MM.1S (cell line): ENCODE results near the gene OR6K6.

Experiments
- DNase-seq: peaks from one replicate; pipeline ENCODE4 v3.0.0-alpha.2; 2015
- H2AFZ ChIP-seq: fragments of 300-600 bp; sonication (generic); 2 replicates; pipeline ENCODE4 v1.6.0; 2016; ENCODE audit warnings: antibody characterized with exemption, low read length
- H3F3A ChIP-seq: fragments of 300-600 bp; sonication (generic); 2 replicates; pipeline ENCODE4 v1.6.1; 2016; ENCODE audit warnings: mild to moderate bottlenecking, antibody characterized with exemption, low read length, moderate library complexity, mixed read lengths; ENCODE audit not compliant: insufficient read depth
- H3K27ac ChIP-seq: fragments of 300-600 bp; sonication (generic); 2 replicates; pipeline ENCODE4 v1.5.1; 2016; ENCODE audit warnings: mild to moderate bottlenecking, low read length
- H3K27me3 ChIP-seq: fragments of 300-600 bp; sonication (generic); replicated peaks from 2 replicates; pipeline ENCODE4 v1.6.0; 2016; ENCODE audit warnings: low read length; ENCODE audit not compliant: insufficient read depth
- H3K36me3 ChIP-seq: fragments of 300-600 bp; sonication (generic); replicated peaks from 2 replicates; pipeline ENCODE4 v1.6.1; 2016; ENCODE audit warnings: mild to moderate bottlenecking, low read length, mixed read lengths; ENCODE audit not compliant: insufficient read depth
- H3K4me1 ChIP-seq: fragments of 300-600 bp; sonication (generic); 2 replicates; pipeline ENCODE4 v1.6.1; 2016; ENCODE audit warnings: low read length, mixed read lengths
- H3K4me2 ChIP-seq: fragments of 300-600 bp; sonication (generic); 2 replicates; pipeline ENCODE4 v1.6.0; 2016; ENCODE audit warnings: low read depth, low read length
- H3K4me3 ChIP-seq: fragments of 300-600 bp; sonication (generic); 2 replicates; pipeline ENCODE4 v1.5.1; 2016; ENCODE audit warnings: low read length, mixed read lengths
- H3K79me2 ChIP-seq: fragments of 300-600 bp; sonication (generic); 2 replicates; pipeline ENCODE4 v1.6.1; 2016; ENCODE audit warnings: mixed run types, low read length, mixed read lengths
- H3K9ac ChIP-seq: fragments of 300-600 bp; sonication (generic); 2 replicates; pipeline ENCODE4 v1.6.1; 2016; ENCODE audit warnings: low read length, mixed read lengths
- H3K9me2 ChIP-seq: fragments of 300-600 bp; sonication (generic); replicated peaks from 2 replicates; pipeline ENCODE4 v1.6.1; 2016; ENCODE audit warnings: mild to moderate bottlenecking, low read length, mixed read lengths; ENCODE audit not compliant: insufficient read depth
- H3K9me3 ChIP-seq: fragments of 300-600 bp; sonication (generic); replicated peaks from 2 replicates; pipeline ENCODE4 v1.6.1; 2016; ENCODE audit warnings: mild to moderate bottlenecking, low read length, mixed read lengths; ENCODE audit not compliant: insufficient read depth
- H4K20me1 ChIP-seq: fragments of 300-600 bp; sonication (generic); 2 replicates; pipeline ENCODE4 v1.6.1; 2016; ENCODE audit warnings: mild to moderate bottlenecking, low read length, moderate library complexity, mixed read lengths; ENCODE audit not compliant: insufficient read depth
- CTCF ChIP-seq: fragments of 300-600 bp; sonication (generic); IDR thresholded peaks from 2 replicates; pipeline ENCODE4 v1.5.1; 2016; ENCODE audit warnings: antibody characterized with exemption, low read length, mixed read lengths
- EZH2 ChIP-seq: fragments of 300-600 bp; sonication (generic); optimal IDR thresholded peaks from 2 replicates; pipeline ENCODE3; 2017; ENCODE audit warnings: low read depth, mild to moderate bottlenecking, antibody characterized with exemption, low read length, mixed read lengths
- EZH2phosphoT487 ChIP-seq: fragments of 300-600 bp; sonication (generic); IDR thresholded peaks from 2 replicates; pipeline ENCODE4 v1.6.1; 2018; ENCODE audit warnings: antibody characterized with exemption, low read length

OR6K6 gene

GRCh38 chr1:158752155-158752712, 2.3 kb upstream of the OR6K6 start:
- no peak for DNase-seq
- Histone ChIP-seq H3K36me3 (no peaks in the 10 kb centered on the region), H3F3A (no peaks in the 10 kb centered on the region), H3K4me3 (no peak overlapping the region), H3K27me3 (no peaks in the 10 kb centered on the region), H3K27ac (no peak overlapping the region), H3K4me2 (no peak overlapping the region), H3K79me2 (no peaks in the 10 kb centered on the region), H3K4me1 (no peaks in the 10 kb centered on the region), H2AFZ (no peak overlapping the region), H3K9me2 (no peaks in the 10 kb centered on the region), H4K20me1 (no peaks in the 10 kb centered on the region), H3K9ac (no peak overlapping the region), H3K9me3 (no peaks in the 10 kb centered on the region)
- no peak for TF ChIP-seq CTCF
- TF ChIP-seq EZH2phosphoT487, result no peak
- TF ChIP-seq EZH2, result no peak

- TF ChIP-seq CTCF, result no peak
- no peak for TF ChIP-seq EZH2phosphoT487
- TF ChIP-seq EZH2, result no peak
- Histone ChIP-seq H3K27ac (no peak within 1 kb of the TSS), H2AFZ (no peak within 1 kb of the TSS), H3K4me2 (no peak within 1 kb of the TSS), H3F3A (no peaks in the 10 kb centered on the region), H3K4me3 (no peak within 1 kb of the TSS), H3K27me3 (no peaks in the 10 kb centered on the region), H3K9ac (no peak within 1 kb of the TSS), H3K9me3 (no peaks in the 10 kb centered on the region), H4K20me1 (no peaks in the 10 kb centered on the region), H3K4me1 (no peaks in the 10 kb centered on the region), H3K36me3 (no peaks in the 10 kb centered on the region), H3K9me2 (no peaks in the 10 kb centered on the region), H3K79me2 (no peaks in the 10 kb centered on the region)
- DNase-seq, result no peak
Observed at GRCh38 chr1:158771950-158772866, 17.7 kb downstream of the OR6K6 start, which contains the start of gene OR6N1. Gene OR6N1, minus strand, starts transcription at chr1:158772195. Its CDS starts 5,513 bp downstream, at chr1:158766682.

DNA sequence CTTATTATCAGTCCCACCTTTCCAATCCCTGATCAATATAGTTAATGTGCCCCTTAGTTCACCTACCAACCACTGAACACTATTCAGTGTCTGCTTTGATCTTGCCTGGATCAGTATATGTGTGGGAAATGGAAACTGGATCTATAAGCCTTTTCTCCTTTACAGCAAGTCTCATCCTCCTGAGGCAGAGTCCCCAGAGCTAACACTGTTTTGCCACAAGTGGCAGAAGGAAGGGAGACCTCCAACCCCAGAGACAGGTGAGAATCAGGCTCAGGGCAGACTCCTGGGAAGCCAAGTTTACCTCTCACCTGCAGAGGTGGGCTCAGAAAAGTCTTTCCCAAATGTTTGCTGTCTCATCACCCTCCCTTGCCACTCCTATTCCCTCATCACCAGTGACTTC, 26.6 kb downstream of the OR6K6 start, which contains the start of gene OR6N2:
Gene OR6N2, minus strand, starts transcription at position 101 of the 400 bp plus-strand sequence. CDS start 3,569 bp downstream, outside the sequence.
- Histone ChIP-seq H3K27me3 (no peaks in the 10 kb centered on the region), H3K4me1 (no peaks in the 10 kb centered on the region), H3K9me3 (no peaks in the 10 kb centered on the region), H4K20me1 (no peaks in the 10 kb centered on the region), H3F3A (no peaks in the 10 kb centered on the region), H3K9me2 (no peaks in the 10 kb centered on the region), H3K27ac (no peak within 1 kb of the TSS), H3K36me3 (no peaks in the 10 kb centered on the region), H3K4me2 (no peak within 1 kb of the TSS), H3K79me2 (no peaks in the 10 kb centered on the region), H3K9ac (no peak within 1 kb of the TSS), H2AFZ (no peak within 1 kb of the TSS), H3K4me3 (no peak within 1 kb of the TSS)
- no peak for DNase-seq
- TF ChIP-seq CTCF, result no peak
- no peak for TF ChIP-seq EZH2
- no peak for TF ChIP-seq EZH2phosphoT487
